Parathyroid adenoma (tissue), 2 donors: ENCODE data around the gene PPP4R3C.

Source experiments
- H2AFZ ChIP-seq: fragments of 300-600 bp; sonication (generic); one replicate; pipeline ENCODE4 v1.7.0; 2017; ENCODE audit warnings: antibody characterized with exemption, mild to moderate bottlenecking
- H3K27ac ChIP-seq: fragments of 300-600 bp; sonication (generic); one replicate; pipeline ENCODE4 v1.7.0; 2017
- H3K27me3 ChIP-seq: fragments of 300-600 bp; sonication (generic); one replicate; pipeline ENCODE4 v1.7.0; 2017; ENCODE audit warnings: low read length; ENCODE audit not compliant: control insufficient read depth, insufficient read depth
- H3K36me3 ChIP-seq: fragments of 300-600 bp; sonication (generic); one replicate; pipeline ENCODE4 v1.7.0; 2017; ENCODE audit warnings: low read length; ENCODE audit not compliant: control insufficient read depth, insufficient read depth
- H3K4me1 ChIP-seq: fragments of 300-600 bp; sonication (generic); one replicate; pipeline ENCODE4 v1.7.0; 2017; ENCODE audit warnings: control low read depth
- H3K4me2 ChIP-seq: fragments of 300-600 bp; sonication (generic); one replicate; pipeline ENCODE4 v1.7.0; 2017; ENCODE audit warnings: low read length
- H3K4me3 ChIP-seq: fragments of 300-600 bp; sonication (generic); one replicate; pipeline ENCODE4 v1.7.0; 2017; ENCODE audit warnings: low read depth, low read length
- H3K79me2 ChIP-seq: fragments of 300-600 bp; sonication (generic); one replicate; pipeline ENCODE4 v1.7.0; 2017; ENCODE audit warnings: control low read depth
- H3K9ac ChIP-seq: fragments of 300-600 bp; sonication (generic); one replicate; pipeline ENCODE4 v1.7.0; 2017; ENCODE audit warnings: mild to moderate bottlenecking
- H3K9me3 ChIP-seq: fragments of 300-600 bp; sonication (generic); one replicate; pipeline ENCODE4 v1.7.0; 2017; ENCODE audit warnings: low read length; ENCODE audit not compliant: control insufficient read depth
- TF ChIP-seq, protein P1 (sequence below): fragments of 300-600 bp; sonication (generic); IDR thresholded peaks from one replicate; pipeline ENCODE4 v1.7.0; 2017; ENCODE audit warnings: antibody characterized with exemption, mild to moderate bottlenecking
- donor health status: primary hyperparathyroidism.

The PPP4R3C gene

DNA sequence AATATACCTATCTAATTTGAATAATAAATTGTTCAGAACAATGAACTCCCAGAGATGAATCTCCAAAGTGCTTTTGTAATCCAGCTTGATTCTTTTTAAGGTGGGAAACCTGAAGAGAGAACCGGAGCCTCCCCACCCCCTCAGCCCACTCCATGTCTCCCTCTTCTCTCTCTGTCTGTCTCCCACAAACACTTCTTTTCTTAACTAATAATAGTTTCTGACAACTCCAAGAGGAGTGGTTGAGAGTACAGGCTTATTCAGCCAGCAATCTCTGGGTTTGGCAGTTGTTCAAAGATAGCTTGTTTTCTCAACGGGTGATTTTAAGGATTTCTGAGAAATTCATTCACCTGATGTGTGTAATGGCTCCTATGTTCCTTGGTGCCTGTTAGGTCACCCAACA, 23.4 kb downstream of the PPP4R3C start:
- no peaks in the 10 kb centered on the region for H3K36me3 ChIP-seq
- H3K4me1 ChIP-seq: no peaks in the 10 kb centered on the region
- no peaks in the 10 kb centered on the region for H3K27me3 ChIP-seq
- no peaks in the 10 kb centered on the region for H3K9me3 ChIP-seq
- no peaks in the 10 kb centered on the region for H3K79me2 ChIP-seq
- no peak overlapping the region for H3K9ac ChIP-seq
- no peak overlapping the region for H3K4me3 ChIP-seq
- no peak overlapping the region for H2AFZ ChIP-seq
- no peak overlapping the region for H3K27ac ChIP-seq
- H3K4me2 ChIP-seq: no peak overlapping the region
- TF ChIP-seq, protein P1, sequence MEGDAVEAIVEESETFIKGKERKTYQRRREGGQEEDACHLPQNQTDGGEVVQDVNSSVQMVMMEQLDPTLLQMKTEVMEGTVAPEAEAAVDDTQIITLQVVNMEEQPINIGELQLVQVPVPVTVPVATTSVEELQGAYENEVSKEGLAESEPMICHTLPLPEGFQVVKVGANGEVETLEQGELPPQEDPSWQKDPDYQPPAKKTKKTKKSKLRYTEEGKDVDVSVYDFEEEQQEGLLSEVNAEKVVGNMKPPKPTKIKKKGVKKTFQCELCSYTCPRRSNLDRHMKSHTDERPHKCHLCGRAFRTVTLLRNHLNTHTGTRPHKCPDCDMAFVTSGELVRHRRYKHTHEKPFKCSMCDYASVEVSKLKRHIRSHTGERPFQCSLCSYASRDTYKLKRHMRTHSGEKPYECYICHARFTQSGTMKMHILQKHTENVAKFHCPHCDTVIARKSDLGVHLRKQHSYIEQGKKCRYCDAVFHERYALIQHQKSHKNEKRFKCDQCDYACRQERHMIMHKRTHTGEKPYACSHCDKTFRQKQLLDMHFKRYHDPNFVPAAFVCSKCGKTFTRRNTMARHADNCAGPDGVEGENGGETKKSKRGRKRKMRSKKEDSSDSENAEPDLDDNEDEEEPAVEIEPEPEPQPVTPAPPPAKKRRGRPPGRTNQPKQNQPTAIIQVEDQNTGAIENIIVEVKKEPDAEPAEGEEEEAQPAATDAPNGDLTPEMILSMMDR: no peak

GRCh38 chrX:27438937-27439336, 24.2 kb downstream of the PPP4R3C start:
- Histone ChIP-seq H3K27ac (no peak overlapping the region), H3K27me3 (no peaks in the 10 kb centered on the region), H3K36me3 (no peaks in the 10 kb centered on the region), H2AFZ (no peak overlapping the region), H3K9me3 (no peaks in the 10 kb centered on the region), H3K4me3 (no peak overlapping the region), H3K79me2 (no peaks in the 10 kb centered on the region), H3K4me2 (no peak overlapping the region), H3K9ac (no peak overlapping the region), H3K4me1 (no peaks in the 10 kb centered on the region)
- TF ChIP-seq, protein P1: no peak

- H2AFZ ChIP-seq: no peak overlapping the region
- TF ChIP-seq, protein P1: no peak
- H3K79me2 ChIP-seq: no peaks in the 10 kb centered on the region
- no peak overlapping the region for H3K9ac ChIP-seq
- no peak overlapping the region for H3K4me2 ChIP-seq
- H3K36me3 ChIP-seq: no peaks in the 10 kb centered on the region
- H3K9me3 ChIP-seq: no peaks in the 10 kb centered on the region
- no peaks in the 10 kb centered on the region for H3K27me3 ChIP-seq
- H3K4me3 ChIP-seq: no peak overlapping the region
- no peak overlapping the region for H3K27ac ChIP-seq
- H3K4me1 ChIP-seq: no peaks in the 10 kb centered on the region
Observed at GRCh38 chrX:27435031-27435430, 28.1 kb downstream of the PPP4R3C start.
